HG03378 (cell line): Measurements from ENCODE around the gene TMEM91.
"Not testable (repeated sequence)": the region's sequence is repeated elsewhere in the genome, so short reads cannot be mapped to it uniquely, and the experiment has no call there.

Experiments used
- ATAC-seq: cut with Tn5 transposase; IDR thresholded peaks from one replicate; pipeline ENCODE4 v1.9.1; 2021; ENCODE audit warnings: mild to moderate bottlenecking, moderate library complexity; ENCODE audit not compliant: unreplicated experiment

Gene TMEM91

DNA sequence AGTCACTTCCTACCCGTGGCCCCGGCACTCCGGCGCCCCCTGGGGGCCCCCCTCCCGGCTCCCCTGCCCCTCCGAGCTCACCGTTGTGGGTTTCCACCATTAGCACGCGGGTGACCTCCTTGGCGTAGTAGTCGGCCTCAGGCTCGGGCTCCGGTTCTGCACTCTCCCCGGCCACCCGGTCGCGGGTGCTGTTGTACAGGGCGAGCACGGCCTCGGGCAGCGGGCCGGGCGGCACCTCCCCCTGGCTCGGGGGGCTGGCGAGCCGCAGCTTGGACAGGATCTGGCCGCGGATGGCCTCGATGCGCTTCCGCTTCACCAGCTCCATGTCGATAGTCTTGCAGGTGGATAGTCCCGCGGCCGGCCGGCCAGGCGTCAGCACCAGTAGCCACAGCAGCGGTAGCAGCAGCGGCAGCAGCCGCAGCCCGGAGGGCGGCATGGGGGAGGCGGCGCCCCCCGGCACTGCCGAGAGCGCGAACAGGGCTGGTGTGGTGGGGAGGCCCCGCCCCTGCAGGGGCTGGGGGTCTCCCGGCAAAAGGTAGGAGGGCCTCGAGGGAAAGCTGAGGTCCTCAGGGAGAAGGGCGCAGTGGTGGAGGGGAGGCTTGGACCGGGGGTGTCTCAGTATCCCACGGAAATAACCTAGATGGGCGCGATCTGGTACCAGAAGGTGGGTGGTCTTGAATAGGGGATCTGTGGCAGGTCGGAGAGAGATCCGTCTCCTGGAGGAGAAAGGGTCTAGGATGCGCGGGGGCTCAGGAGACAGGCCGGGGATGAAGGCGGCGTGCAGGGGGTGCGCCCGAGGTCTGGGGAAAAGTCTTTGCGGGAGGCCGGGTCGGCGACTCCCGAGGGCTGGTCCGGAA lies 23.5 kb upstream of the TMEM91 start:
- ATAC-seq = no peak

DNA sequence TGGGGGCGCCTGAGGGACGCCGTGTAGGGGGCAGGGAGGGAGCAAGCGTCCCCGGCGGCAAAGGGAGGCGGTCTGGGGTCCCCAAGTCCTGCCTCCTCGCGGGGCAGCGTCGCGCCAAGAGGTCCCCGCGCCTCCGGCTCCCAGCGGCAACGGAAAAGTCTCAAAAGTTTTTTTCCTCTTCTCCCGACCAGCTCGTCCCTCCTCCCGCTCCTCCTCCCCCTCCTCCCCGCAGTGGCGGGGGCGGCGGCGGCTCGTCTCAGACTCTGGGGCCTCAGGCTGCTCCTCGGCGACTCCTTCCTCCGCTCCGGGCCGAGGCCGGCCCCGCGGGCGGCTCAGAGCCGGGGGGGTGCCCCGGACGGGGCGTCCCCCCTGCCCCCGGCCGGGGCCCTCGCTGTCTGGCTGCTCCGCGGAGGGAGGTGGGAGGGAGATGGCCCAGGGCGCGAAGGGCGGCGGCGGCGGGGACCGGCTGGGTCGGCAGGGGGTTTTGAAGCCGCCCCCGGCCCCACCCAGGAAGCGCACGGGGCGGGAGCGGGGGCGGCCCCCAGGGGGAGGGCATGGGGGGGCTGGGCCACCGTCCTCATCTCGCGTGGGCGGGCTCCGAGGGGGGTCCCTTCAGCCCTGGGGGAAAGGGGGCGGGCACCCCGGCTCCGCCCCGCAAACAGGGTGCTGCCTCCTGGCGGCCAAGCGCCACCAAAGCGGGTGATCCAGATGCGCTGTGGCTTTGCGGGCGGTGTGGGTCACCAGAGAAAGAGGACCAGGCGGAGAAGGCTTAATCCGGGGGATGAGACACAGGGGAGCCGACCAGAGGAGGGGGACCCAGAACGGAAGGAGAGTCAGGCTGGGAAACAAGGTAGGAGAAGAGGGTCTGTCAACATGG lies 22.6 kb upstream of the TMEM91 start, which contains the start of gene TGFB1:
TGFB1 (minus strand) TSS at position 457 of the 877 bp plus-strand sequence. CDS start 878 bp downstream, outside the sequence.
- ATAC-seq = no peak

DNA sequence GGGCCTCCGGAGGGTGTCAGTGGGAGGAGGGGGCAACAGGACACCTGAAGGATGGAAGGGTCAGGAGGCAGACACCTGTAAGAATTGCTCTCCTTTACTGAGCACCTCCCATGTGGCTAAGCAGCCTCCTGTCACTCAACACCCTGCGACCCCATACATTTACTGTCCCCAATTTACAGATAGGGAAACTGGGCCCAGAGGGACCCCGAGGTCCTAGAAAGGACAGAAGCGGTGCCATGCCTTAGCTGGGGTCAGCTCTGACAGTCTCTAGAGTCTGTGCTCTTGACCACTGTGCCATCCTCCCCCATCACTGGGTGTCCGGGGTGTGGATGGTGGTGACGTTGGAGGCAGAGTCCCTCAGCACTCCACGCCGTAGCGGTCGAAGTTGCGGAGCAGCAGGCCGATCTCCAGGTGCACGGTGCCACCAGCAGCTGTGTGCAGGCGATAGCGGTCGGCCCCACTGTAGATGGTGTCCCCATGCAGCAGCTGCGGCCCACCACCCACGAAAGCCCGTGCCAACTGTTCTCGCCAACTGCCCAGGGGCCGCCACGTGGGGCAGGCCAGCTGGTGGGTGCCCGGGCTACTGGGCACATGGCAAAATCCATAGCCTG lies 21.9 kb upstream of the TMEM91 start:
- no peak for ATAC-seq

DNA sequence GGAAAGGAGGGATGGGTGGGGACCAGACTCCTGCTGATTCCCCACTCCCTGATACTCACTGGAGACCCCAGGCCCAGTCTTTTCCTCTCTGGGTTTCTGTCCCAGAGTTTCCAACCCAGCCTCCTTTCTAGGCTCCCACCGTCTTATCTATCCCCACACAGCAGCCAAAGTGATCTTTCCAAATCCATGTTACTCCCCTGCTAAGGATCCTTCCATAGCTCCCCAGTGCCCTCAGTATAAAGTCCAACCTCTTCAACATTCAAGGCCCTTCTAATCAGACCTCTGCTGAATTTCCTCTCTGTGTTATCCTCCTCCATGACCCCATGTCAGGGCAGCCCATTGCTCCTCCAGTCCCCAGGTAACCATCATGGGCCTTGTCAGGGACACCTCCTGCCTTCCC lies 21.3 kb upstream of the TMEM91 start:
- ATAC-seq = no peak

DNA sequence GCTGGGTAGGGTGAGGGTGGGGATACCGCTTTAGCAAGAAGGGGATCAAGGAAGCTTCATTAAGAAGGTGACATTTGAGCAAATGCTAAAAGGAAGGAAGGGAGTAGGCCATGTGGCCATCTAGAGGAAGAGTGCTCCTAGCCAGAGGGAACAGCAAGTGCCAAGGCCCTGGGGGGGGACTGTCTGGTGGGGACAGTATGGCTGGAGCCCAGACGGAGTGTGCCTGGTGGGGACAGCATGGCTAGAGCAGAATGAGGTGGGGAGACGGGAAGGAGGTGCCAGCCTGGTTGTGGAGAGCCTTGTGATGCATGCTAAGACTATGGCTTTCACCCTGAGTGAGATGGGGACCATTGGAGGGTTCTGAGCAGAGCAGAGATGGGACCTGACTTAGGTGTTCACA lies 20.5 kb upstream of the TMEM91 start:
- ATAC-seq = no peak

DNA sequence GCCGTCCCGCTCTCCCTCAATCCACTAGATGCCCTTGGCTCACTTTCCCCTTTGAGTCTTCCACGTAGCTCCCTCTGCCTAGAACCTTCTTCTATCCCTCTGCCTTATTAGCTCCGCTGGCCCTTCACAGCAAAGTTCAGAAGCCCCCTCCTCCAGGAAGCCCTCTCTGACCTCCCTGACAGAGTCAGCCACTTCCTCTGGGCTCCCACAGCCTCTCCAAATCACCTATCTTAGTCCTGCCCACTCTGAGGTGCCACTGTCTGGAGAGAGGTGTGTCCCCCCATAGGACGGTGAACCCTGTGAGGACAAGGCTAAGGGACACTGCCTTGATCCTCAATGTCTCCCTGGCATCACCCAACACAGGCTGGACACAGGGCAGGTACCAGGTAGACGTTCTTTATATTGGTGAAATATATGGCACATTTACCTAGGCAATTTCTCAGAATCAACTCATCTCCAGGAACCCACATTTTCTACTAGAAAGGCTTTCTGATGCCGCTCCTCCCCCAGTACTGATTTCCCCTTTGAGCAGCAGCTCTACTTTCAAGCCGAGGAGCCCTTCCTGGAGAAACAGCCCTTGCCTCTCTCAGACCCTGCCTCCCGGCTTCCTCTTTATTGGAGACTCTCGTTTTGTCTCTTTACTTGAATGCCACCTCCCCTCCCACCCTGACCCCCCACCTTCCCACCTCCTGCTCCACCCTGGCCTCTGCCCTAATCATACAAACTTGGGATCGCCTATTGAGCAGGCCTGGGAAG lies 19.2 kb upstream of the TMEM91 start:
- ATAC-seq = no peak

DNA sequence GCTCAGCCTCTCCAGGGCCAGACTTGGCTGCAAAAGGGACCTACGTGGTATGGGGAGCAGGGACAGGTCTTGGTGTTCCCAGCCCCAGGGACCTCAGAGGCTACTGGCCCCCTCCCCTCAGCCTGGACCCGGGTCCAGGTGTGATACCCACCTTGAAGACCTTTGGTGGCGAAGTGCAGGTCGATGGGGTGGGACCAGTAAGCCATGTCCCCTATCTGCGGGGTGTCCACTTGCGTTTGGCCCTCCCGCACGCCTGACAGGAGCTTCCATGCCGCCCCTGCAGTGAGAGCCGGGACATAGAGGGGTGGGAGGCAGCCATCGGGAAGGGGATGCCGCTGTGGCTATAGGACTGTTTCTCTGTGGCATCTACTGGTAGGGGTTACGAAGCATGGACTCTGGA lies 18.6 kb upstream of the TMEM91 start:
- ATAC-seq = no peak

DNA sequence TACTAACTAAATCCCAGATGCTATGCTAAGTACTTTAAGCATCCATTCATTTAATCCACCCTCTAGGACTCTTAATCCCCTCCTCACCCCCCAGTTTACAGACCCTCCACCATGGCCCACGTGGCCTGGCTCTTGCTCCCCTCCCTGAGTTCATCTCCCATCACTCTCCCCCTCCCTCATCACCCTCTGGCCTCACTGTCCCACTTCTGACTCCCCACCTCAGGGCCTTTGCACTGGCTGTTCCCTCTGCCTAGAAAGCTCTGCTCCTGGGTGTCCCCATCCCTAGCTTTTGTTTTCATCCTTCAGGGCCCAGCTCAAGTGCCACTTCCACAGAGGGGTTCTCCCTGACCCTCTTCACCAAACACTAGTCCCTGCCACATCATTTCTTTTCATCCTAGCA lies 16.6 kb upstream of the TMEM91 start:
- ATAC-seq = no peak

DNA sequence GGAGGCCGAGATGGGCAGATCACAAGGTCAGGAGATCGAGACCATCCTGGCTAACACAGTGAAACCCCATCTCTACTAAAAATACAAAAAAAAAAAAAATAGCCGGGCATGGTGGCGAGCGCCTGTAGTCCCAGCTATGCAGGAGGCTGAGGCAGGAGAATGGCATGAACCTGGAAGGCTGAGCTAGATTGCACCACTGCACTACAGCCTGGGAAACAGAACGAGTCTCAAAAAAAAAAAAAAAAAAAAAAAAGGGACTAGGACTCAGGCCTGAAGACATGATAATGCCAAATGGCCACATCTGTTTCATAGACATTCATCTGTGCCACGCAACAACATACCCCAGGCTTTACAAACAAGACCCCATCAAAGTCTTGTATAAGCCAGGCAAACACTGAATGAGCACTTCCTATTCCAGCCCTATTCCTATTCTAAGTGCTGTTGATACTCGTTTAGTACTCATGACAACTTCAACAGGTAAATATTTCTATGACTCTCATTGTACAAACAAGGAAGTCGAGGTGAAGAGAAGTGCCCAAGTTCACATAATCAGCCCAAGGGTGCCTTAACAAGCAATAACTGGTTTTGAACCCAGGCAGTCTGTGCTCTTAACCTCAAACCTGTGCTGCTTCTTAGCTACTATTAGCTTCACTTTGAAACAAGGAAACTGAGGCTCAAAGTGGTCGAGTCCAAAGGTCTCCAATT lies 14.0 kb upstream of the TMEM91 start:
- ATAC-seq = no peak

DNA sequence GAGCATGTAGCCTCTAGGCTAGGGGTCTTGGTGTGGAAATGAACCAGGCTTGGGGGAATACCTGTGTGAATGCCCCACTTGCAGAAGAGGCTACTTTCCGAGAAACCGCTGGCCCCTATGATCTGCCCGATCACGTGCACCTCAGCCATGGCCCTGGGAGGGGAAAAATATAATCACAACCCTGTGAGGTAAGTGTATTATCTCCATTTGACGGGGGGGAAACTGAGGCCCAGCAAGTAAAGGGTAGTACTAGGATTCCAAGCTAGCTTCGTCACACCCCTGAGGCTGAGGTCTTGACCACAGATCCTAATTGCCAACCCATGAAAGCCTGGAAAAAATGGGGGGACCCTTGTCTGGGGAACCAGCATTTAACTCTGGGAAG lies 13.0 kb upstream of the TMEM91 start:
- peak; percentile 2 for ATAC-seq

DNA sequence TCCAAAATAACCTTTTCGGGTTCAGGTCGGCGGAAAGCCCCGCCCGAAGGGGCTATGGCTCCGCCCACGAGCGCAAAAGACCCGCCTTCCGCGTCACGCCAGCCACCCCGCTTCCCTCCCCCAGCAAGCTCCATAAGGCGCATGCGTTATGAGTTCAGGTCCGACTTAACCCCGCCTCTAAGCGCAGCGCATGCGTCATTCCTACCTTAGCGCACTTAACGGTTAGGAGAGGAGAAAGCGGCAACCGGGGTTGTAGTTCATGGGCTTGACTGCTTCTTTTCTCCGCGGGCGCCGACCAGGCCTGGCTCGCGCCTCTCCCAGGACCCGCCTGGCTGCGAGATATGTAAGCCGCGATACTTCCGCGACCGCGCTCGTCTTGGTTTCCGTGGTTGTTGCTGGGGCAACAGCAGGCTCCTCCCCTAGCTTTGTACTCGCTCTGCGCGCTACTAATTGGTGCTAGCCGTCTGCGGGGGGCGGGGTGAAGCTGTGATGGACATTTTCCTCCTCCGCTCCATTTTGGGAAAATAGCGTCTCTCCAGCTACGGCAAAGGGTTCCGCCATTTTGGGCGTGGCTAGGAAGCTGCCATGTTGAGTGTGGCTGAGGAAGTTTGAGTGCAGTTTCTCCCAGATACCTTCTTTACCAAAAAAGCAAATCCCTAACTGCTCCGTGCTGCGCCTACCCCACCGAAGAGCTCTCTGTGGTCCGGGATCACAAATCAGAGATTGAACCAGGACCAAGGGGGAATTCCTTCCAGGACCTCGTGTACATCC lies 12.4 kb upstream of the TMEM91 start, which contains the start of gene B9D2:
B9D2 (minus strand) TSS at position 397 of the 771 bp plus-strand sequence. CDS start 630 bp downstream, outside the sequence.
- peak; percentile 74 for ATAC-seq

DNA sequence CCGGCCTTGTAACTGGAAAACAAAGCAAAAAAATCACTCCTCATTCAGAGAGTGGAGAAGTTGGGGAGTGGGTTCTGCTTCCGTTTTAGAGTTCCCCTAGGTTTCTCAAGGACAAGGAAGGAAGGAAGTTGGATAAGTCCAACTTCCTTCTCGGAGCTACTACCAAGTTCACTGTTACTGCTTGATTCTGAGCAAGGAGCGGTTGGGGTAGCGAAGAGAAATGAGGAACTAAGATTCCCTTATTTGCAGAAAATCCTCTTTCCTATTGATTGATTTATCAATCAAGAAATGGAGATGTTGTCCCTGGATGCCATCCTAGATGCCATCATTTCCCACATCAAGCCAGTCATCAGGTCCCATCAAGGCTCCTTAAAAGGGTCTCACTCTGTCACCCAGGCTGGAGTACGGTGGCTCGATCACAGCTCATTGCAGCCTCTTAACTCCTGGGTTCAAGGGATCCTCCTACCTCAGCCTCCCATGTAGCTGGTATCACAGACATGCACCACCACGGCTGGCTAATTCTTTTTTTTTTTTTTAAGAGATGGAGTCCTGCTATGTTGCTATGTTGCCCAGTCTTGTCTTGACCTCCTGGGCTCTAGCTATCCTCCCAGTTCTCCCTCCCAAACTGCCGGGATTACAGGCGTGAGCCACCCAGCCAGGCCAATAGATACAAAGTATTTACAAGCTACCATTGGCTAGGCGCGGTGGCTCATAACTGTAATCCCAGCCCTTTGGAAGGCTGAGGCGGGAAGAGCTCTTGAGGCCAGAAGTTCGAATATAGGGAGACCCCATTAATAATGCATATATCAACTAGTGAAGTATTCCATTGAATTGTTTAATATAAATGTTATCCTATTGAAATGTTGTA lies 11.6 kb upstream of the TMEM91 start:
- ATAC-seq = no peak

DNA sequence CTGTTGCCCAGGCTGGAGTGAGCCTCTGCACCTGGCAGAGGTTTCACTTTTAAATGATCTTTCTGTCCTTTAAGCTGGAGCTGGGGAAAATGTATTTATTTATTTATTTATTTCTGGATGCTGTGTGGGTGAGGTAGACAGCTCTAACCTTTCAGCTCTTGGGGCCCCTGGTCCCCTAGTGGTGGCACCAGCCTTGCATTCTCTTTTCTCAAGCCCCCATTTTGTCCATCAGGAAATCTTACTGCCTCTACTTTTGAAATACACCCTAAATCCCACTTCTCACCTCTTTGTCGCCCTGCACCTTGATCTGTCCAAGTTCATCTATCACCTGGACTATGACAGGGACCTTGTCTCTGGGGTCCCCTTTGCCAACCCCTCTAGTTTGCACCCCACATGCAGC lies 10.2 kb upstream of the TMEM91 start:
- no peak for ATAC-seq

DNA sequence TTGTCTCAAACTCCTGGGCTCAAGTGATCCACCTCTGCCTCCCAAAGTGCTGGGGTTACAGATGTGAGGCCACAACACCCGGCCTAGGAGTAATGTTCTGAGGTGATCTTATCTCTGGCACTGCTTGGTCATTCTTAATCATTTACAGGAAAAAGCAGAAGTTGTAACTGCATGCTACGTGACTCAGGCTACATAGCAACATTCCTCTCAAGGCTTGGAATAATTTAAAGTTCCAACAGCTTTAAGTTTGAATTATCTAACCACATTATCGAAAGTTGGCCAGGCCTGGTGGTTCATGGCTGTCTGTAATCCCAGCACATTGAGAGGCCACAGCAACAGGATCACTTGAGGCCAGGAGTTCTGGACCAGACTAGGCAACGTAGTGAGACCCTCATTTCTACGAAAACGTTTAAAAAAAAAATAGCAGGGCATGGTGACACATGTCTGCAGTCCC lies 8.5 kb upstream of the TMEM91 start:
- ATAC-seq = no peak

DNA sequence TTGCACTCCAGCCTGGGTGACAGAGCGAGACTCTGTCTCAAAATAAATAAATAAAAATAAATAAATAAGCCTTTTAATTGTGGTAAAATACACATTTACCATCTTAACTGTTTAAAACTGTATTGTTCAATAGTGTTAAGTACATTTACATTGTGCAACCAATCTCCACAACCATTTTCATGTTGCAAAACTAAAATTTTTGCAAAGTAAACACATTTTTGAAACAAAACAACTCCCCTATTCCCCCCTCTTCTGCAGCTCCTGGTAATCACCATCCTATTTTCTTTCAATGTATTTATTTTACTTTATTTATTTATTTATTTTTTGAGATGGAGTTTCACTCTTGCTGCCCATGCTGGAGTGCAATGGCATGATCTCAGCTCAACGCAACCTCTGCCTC lies 6.6 kb upstream of the TMEM91 start:
- ATAC-seq = no peak

DNA sequence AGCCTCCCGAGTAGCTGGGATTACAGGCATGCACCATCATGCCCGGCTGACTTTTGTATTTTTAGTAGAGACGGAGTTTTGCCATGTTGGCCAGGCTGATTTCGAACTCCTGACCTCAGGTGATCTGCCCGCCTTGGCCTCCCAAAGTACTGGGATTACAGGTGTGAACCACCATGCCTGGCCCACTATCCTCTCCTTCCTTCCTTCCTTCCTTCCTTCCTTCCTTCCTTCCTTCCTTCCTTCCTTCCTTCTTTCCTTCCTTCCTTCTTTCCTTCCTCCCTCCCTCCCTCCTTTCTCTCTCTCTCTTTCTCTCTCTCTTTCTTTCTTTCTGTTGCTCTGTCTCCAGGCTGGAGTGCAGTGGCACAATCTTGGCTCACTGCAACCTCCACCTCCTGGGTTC lies 5.2 kb upstream of the TMEM91 start:
- not testable (repeated sequence) for ATAC-seq

DNA sequence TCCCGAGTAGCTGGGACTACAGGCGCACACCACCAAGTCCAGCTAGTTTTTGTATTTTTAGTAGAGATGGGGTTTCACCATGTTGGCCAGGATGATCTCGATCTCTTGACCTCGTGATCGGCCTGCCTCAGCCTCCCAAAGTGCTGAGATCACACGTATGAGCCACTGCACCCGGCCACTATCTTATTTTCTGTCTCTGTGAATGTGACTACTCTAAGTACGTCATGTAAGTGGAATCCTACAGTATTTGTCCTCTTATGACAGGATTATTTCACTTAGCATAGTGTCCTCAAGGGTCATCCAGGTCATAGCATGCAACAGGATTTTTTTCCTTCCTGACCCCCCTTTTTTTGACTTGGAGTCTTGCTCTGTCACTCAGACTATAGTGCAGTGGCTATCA lies 4.8 kb upstream of the TMEM91 start:
- no peak for ATAC-seq

DNA sequence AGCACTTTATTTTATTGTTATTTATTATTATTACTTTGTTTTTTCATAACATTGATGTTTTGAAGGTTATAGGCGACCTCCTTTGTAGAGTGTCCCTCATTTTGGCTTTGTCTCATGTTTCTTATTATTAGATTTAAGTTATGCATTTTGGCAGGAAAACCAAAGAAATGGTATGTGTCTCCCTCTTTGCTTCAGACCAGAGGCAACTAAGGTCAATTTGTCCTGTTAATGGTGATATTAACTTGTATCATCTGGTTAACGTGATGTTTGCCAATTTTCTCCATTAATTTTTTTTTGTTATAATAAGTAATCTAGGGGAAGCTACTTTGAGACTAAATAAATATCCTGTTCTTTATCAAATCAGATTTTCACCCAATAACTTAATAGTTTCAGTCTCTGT lies 3.8 kb upstream of the TMEM91 start:
- no peak for ATAC-seq
